Measurements from ENCODE around the gene RALGPS1.

The RALGPS1 gene

DNA sequence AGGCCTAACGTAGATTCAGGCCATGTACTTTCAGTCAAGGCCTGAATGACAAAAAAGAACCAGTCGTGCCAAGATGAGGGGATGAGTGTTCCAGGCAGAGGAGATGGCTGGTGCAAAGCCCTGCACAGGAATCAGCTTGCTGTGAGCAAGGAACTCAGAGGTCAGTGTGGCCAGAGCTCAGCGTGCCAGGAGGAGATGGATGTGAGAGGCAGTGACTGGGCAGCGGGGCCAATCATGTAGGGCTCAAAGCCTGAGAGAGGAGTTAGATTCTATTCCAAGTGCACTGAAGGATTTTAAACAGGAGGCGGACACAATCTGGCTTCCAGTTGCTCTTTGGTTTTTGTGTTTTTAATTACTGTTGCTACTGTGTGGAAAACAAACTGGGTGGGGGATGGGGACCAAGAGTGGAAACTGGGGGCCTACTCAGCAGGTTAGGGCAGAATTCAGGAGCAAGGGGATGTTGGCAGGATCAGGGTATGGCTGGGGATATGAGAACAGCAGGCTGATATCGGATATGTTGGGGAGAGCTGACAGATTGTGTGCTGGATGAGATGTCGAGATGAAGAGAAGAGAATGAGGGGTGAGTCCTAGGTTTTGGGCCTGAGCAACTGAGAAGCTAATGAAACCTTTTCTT, 143.5 kb downstream of the RALGPS1 start:
- DNase-seq, result no peak

- DNase-seq, result no peak
Measured at GRCh38 chr9:127058645-127059021, 144.1 kb downstream of the RALGPS1 start.

- DNase-seq, result no peak
Measured at GRCh38 chr9:127059030-127059429, 144.4 kb downstream of the RALGPS1 start.

DNA sequence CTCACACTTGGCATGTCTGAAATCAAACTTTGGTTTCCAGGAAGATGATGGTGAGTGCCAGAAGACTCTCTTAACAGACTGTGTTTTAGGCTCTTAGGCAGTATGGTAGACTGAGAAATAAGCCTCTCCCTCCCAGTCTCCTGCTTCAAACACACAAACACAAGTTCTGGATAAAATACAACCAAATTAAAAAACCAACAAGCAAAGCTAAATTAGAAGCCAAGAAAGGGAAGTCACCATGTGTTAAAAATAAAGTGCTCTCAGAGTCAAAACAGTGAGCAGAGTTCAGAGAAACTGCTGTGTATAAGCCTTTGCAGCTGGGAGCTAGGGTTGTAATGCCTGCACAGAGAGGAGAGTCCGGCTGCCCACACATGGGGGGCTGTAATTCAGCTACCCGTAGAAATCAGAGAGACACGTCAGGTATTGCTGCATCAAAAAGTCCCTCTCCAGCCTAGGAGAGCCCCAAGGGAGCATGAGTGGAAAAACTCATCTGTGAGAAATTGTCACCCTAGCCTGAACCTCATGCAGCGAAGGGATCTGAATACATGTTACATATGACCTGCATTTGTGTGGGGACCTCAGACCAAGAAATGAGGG, 145.3 kb downstream of the RALGPS1 start:
- DNase-seq, result no peak

DNA sequence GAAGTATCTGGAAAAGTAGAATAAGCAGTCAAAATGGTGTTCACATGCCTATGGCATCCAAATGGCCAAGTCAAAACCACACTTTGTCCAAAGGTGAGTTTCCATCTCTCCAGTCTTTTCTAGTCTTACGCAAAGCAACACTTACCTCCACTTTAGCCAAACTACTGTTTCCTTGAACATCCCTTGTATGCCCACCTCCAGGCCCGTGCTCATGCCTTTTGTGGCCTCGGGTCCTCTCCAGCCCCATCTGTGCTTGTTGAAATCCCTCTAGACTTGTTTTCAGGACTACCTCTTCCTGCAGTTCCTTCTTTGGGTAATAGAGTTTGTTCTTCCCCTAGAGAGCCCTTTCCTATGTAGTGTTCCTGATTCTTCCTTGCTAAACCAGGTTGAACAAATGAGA, 146.8 kb downstream of the RALGPS1 start:
- no peak for DNase-seq

DNA sequence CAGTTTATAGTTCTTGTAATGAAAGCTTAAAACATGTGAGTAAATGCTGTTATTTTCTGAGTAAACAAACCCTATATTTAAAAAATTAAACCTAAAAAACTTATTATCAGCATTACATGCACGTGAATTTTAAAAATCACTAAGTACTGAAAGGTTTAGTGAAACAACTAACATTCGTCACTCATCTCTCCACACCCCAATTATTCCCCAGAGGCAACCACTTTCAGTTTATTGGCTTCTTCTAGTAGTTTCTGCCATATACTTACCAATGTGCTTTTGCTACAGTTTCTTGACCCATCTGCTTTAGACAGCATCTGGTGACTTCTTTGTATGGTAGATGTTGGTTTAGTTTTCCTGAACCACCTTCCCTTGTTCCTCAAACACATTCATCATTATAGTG, 149.8 kb downstream of the RALGPS1 start:
- no peak for DNase-seq

- no peak for DNase-seq
Measured at GRCh38 chr9:127065592-127065991, 151.0 kb downstream of the RALGPS1 start.

- DNase-seq, result no peak
Measured at GRCh38 chr9:127066060-127066850, 151.7 kb downstream of the RALGPS1 start.

- DNase-seq, result no peak
Measured at GRCh38 chr9:127066851-127067136, 152.2 kb downstream of the RALGPS1 start.

DNA sequence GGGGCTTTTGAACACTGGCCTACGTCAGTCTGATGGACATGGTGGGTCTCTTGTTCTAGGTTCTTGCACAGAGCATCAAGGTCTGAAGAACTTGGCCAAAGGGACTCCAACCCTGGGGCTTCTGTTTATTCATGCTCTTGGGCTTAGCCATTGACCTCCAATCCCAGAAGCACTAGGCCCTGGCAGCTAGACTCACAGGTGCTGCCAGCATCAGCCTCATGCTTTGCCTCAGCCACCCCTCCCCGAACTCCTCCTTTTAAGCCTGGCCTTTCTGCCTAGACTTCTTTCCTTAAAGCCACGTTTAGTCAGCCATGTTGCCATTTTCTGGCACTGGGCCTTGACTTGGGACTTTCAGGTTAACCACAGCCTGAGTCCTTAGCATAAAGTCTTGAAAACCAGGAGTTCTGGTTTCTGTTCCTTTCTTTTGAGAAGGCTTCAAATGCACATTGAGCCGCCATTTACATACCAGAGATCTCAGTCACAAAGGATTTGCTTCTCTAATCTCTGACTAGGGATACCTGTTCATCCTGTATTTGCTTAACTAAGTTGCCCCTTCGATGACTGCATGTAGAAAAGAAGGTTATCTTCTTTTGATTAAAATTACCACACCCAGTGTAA, 153.1 kb downstream of the RALGPS1 start:
- DNase-seq, result no peak

GRCh38 chr9:127074561-127075548, 160.3 kb downstream of the RALGPS1 start:
- no peak for DNase-seq

DNA sequence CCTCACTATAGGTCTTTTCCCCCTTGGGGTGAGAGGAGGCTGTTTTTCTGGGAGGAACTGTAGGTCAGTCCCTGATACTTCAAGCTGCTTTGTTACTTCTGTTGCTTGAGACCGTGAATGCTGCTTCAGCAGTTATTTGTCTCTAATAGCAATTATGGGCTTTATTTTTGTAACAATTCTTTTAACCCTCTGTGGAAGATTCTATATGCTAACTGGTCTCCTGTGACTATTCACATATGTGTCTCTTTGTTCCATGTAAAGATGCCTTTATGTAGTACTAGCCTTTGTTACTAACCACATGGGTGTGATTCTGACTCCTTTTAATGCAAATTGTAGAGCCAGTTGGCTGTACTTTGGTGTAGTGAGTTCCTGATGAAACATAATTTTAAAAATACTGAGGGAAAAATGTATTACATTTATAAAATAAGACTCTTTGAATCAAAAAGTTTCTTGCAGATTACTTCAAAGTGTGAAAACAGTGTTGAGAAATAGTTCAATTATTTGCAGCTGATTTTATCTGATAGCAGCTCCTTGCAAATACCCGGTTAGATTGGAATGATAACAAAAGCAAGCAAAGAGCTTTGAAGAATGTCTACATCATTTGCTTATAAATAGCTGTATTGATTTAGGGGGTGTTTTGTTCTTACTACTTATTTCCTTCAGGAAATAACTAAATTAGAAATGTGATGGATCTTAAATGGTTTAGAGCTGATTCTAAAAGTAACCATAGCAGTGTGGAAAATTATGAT, 161.2 kb downstream of the RALGPS1 start:
- DNase-seq, result no peak

DNA sequence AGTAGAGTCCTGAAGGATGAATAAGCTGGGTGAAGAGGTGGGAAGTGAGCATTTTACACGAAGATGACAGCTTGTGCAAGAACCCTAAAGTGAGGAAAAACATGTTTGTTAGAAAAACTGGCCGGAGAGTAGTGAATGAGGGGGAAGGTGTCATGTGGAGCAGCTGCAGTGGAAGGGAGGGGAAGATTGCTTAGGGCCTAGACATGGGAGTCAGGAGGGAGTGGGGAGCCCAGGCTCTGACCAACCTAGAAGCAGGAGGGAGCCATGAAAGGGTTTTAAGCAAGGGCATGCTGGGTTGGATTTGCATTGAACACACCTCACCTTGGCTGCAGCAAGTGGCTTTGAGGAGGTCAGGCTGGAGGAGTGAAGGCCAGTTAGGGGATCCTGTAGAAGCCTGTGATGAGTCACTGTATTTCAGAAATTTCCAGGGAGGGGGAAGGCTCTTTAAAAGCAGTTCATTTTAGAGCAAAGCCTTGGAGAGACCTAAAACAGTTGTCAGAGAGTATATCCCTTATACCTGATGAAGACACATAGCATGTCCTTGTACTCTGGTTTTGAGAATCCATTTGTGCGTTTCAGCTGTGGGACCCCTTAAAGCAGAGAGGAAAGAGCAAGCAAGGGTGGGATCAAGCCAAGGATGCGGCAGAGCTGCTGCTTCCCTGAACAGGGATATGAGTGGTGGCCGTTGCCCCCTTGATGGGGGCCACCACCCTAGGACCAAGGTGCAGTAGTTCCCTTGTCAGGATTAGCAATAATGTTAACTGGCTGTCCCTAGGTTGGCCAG, 162.5 kb downstream of the RALGPS1 start:
- DNase-seq, result no peak

GRCh38 chr9:127077644-127077946, 163.0 kb downstream of the RALGPS1 start:
- no peak for DNase-seq

GRCh38 chr9:127078336-127078735, 163.8 kb downstream of the RALGPS1 start:
- DNase-seq, result no peak

DNA sequence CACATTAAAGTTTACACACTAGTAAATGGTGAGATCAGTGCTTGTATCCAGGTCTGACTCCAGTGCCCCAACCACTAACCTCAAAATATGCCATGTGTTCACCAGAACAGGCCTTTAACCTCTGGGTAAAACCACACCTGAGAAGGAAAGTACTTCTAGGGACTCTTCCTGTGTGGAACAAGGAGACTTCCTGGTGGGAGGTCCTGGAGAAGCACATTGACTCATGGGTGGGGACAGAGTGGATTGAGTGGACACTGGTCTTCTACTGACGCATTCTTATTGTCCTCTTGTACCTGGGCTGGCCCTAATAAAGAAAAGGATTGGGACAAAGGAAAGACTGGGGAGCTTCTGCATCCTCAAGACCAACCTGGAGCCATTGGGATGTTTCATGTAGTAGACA, 164.4 kb downstream of the RALGPS1 start:
- no peak for DNase-seq

- no peak for DNase-seq
Measured at GRCh38 chr9:127079446-127080140, 165.0 kb downstream of the RALGPS1 start.

GRCh38 chr9:127081250-127082185, 166.9 kb downstream of the RALGPS1 start:
- DNase-seq, result no peak

DNA sequence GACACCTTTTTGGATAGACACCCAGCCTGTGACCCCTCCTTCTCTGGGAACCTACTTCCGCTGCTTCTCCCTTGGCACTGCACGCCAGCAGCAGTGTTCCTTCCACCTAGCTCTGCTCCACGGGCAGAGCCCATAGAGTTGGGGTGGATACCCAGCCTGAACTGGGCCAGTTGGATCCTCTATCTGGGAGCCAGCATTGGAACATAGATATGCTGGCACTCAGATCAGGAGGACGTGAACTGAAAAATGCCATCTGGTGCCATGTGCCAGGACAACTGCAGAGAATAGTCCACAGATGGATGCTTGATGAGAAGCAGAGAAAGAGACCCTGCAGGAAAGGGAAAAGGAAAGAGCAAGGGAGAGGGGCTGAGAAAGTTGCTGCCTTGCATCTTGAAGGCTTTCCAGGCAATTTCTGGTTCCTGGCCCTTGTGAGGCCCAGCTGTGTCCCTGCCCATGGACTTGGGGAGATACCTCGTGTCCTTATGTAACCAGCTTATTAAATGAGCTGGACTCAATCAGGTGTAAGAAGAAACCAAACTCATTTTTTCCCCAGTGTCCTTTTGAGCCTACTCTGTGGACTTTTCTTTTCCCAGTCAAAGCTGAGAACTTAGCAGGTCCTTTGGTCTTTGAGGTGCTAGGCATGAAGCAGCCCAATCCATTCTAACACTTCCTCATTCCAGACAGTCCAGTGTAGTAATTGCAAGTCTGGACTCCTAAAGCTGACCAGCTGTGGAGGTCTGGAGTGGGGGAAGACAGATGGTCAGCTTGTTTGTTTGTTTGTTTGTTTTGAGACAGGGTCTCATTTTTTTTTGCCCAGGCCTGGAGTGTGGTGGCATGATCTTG, 168.8 kb downstream of the RALGPS1 start:
- no peak for DNase-seq

Measured in NCI-H1436 (cell line).